Activated T-helper 2 cell treated with anti-CD3 and anti-CD28 coated beads, Interferon-gamma antibody, Interleukin-2, Interleukin-4, amounts not matched to agents 10 μg/mL and 5 μg/mL and 100 μg/mL, durations not matched to agents 14 hours and 24 hours and 36 hours (primary cell): Measurements from ENCODE around the gene UMAD1. TPM values are rescaled to one million over a fixed set of nuclear protein-coding genes. Genes with fewer than 3 reads are reported as not detected.
"Not testable (repeated sequence)": the region's sequence is repeated elsewhere in the genome, so short reads cannot be mapped to it uniquely, and the experiment has no call there.

ENCODE experiments used
- DNase-seq: peaks from one replicate; pipeline ENCODE4 v3.0.0; 2021; ENCODE audit warnings: low spot score
- H3K27ac Mint-ChIP-seq: one replicate; pipeline ENCODE4 v1.8.0; 2021; ENCODE audit warnings: mixed read lengths
- H3K27me3 Mint-ChIP-seq: one replicate; pipeline ENCODE4 v1.8.0; 2021; ENCODE audit warnings: low read depth, mixed read lengths
- H3K36me3 Mint-ChIP-seq: one replicate; pipeline ENCODE4 v1.8.0; 2021; ENCODE audit warnings: low read depth, mixed read lengths
- H3K4me1 Mint-ChIP-seq: one replicate; pipeline ENCODE4 v1.8.0; 2021; ENCODE audit warnings: low read depth, mixed read lengths
- H3K4me3 Mint-ChIP-seq: one replicate; pipeline ENCODE4 v1.8.0; 2021; ENCODE audit warnings: low read depth, mild to moderate bottlenecking, moderate library complexity, mixed read lengths
- H3K9me3 Mint-ChIP-seq: one replicate; pipeline ENCODE4 v1.8.0; 2021; ENCODE audit warnings: mixed read lengths
- intact Hi-C: fragments of 100-400 bp; cut with micrococcal nuclease; formaldehyde crosslinking; loops from one replicate; pipeline ENCODE4 v1.15.1; 2023
- total RNA-seq: library from RNA; stranded (reverse); gene quantifications from 2 replicates; pipeline ENCODE4 v1.2.3, GENCODE V29; 2022

Gene UMAD1
- total RNA-seq, 1 donor from 2014 or later, result 16.0 TPM

DNA sequence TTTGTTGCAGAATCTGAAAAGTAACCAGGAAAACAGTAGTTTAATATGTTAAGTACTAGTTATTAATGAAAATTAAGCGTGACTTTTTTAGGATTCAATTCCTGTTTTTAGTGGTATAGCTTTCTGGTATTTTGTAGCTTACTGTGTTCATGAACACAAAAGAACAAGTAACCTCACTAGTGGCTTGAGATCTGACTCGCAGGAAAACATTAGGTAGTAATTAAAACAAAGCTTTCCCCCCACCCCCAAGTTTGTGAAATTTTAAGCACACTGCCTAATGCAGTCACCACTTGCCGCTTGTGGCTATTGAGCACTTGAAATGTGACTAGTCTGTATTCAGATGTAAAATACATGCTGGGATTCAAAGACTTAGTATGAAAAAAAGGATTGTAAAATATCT, 180.4 kb downstream of the UMAD1 start:
- peaks cover 7% of the 10 kb centered on the region for H3K9me3 Mint-ChIP-seq

GRCh38 chr7:7821517-7821916, 181.0 kb downstream of the UMAD1 start:
- Mint-ChIP-seq H3K4me3 (no peak overlapping the region), H3K4me1 (peaks cover 16% of the 10 kb centered on the region), H3K36me3 (peaks cover 24% of the 10 kb centered on the region), H3K9me3 (peaks cover 7% of the 10 kb centered on the region), H3K27ac (no peak overlapping the region), H3K27me3 (no peaks in the 10 kb centered on the region)
- DNase-seq, result no peak
- intact Hi-C loops, result no loop called here

More for the DNA sequence above, 180.4 kb downstream of the UMAD1 start:
- H3K4me3 Mint-ChIP-seq, result no peak overlapping the region
- H3K36me3 Mint-ChIP-seq, result peaks cover 24% of the 10 kb centered on the region
- no peak for DNase-seq
- intact Hi-C loops, result no loop called here
- no peak overlapping the region for H3K27ac Mint-ChIP-seq
- H3K27me3 Mint-ChIP-seq, result no peaks in the 10 kb centered on the region
- peaks cover 21% of the 10 kb centered on the region for H3K4me1 Mint-ChIP-seq

- H3K9me3 Mint-ChIP-seq, DNase-seq, intact Hi-C loops, H3K27me3 Mint-ChIP-seq, H3K4me3 Mint-ChIP-seq, H3K27ac Mint-ChIP-seq, H3K4me1 Mint-ChIP-seq: not testable (repeated sequence)
- peaks cover 10% of the 10 kb centered on the region for H3K36me3 Mint-ChIP-seq
These were observed 184.7 kb downstream of the UMAD1 start for GRCh38 chr7:7825294-7825693.

GRCh38 chr7:7829667-7830066, 189.1 kb downstream of the UMAD1 start:
- Mint-ChIP-seq H3K27me3 (peaks cover 2% of the 10 kb centered on the region), H3K4me3 (no peak overlapping the region), H3K4me1 (peaks cover 9% of the 10 kb centered on the region), H3K9me3 (peaks cover 7% of the 10 kb centered on the region), H3K36me3 (peaks cover 9% of the 10 kb centered on the region), H3K27ac (no peak overlapping the region)
- no peak for DNase-seq
- intact Hi-C loops, result no loop called here

DNA sequence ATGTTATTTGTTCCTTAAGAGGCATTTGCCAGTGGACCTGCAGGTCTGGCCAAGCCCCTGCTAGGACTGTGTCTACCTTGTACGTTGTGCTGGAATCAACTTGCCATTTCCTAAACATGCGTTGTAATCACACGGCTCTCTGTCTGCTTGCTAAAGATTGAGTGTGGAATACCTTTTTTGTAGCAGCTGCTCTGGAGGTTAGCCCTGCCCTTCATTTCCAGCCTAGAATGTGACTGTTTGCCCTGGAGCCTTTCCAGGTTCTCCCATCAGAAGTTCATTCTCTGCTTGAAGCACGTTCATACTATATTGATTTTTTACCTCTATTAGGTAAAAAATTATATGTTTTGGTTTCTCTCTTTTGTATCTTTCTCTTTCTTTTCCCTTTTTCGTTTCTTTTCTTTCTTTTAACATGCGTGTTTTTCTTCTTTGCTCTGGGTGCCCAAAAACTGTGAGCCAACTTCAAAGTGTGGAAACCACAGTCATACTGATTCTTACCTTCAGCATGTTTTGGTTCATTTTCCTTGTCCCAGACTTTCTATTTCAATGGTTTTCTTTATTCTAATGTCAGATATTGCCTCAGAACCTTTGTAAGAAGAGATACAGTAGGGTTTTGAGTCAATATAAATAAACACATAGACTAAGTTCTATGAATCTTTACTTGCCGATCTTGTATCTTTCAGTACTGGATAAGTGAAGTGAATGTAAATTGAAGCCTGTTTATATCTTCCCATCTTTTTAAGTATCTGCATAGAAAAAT, 189.7 kb downstream of the UMAD1 start:
- Mint-ChIP-seq H3K27me3 (peaks cover 2% of the 10 kb centered on the region), H3K9me3 (peaks cover 1% of the 10 kb centered on the region), H3K4me1 (peaks cover 9% of the 10 kb centered on the region), H3K36me3 (peaks cover 6% of the 10 kb centered on the region), H3K27ac (peak overlapping the region; percentile 34), H3K4me3 (no peak overlapping the region)
- intact Hi-C loops, result no loop called here
- no peak for DNase-seq

DNA sequence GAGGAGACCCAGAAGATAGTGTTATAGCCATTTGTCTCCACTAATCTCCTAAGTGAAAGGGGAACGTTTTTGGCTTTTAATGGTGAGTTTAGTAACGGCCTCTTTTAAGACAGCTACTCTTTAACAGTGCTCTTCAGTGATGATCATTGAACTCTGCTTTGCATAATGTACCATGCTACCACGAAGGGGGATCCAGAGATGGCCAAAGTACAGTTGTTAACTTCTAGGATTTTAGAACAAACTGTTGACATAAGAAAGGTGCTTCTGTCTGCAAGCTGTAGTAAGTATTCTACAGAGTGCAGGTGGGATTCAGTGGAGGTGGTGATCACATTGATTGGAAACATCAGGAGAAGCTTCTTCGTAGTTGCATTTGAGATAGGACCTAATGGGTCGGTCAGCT, 192.0 kb downstream of the UMAD1 start:
- no peak for DNase-seq
- intact Hi-C loops, result no loop called here
- H3K4me1 Mint-ChIP-seq, result peaks cover 9% of the 10 kb centered on the region
- peaks cover 2% of the 10 kb centered on the region for H3K27me3 Mint-ChIP-seq
- no peak overlapping the region for H3K4me3 Mint-ChIP-seq
- no peaks in the 10 kb centered on the region for H3K9me3 Mint-ChIP-seq
- H3K36me3 Mint-ChIP-seq, result peaks cover 5% of the 10 kb centered on the region
- no peak overlapping the region for H3K27ac Mint-ChIP-seq

GRCh38 chr7:7834761-7835160, 194.2 kb downstream of the UMAD1 start:
- H3K27ac Mint-ChIP-seq, result no peak overlapping the region
- no peaks in the 10 kb centered on the region for H3K9me3 Mint-ChIP-seq
- DNase-seq, result no peak
- no peak overlapping the region for H3K4me3 Mint-ChIP-seq
- peaks cover 14% of the 10 kb centered on the region for H3K4me1 Mint-ChIP-seq
- intact Hi-C loops, result no loop called here
- peaks cover 5% of the 10 kb centered on the region for H3K36me3 Mint-ChIP-seq
- no peaks in the 10 kb centered on the region for H3K27me3 Mint-ChIP-seq

DNA sequence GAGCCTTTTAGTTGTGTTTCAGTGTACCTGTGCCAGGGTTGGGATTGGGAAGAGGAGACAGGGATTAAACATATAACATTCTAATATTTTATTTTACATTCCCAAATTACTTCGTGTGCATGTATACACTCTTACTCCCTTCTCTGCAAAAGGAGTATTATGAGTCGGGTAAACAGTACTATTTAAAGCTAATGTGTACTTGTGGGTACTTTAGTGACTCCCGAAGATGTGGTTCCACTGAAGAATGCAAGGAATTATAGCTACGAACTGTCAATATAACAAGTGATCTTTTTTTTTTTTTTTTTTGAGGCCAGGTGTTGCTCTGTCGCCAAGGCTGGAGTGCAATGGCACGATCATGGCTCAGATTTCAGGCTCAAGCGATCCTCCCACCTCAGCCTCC, 200.5 kb downstream of the UMAD1 start:
- no peaks in the 10 kb centered on the region for H3K9me3 Mint-ChIP-seq
- intact Hi-C loops, result no loop called here
- H3K36me3 Mint-ChIP-seq, result no peaks in the 10 kb centered on the region
- DNase-seq, result no peak
- peaks cover 9% of the 10 kb centered on the region for H3K4me1 Mint-ChIP-seq
- H3K27ac Mint-ChIP-seq, result no peak overlapping the region
- H3K27me3 Mint-ChIP-seq, result peaks cover 2% of the 10 kb centered on the region
- no peak overlapping the region for H3K4me3 Mint-ChIP-seq

DNA sequence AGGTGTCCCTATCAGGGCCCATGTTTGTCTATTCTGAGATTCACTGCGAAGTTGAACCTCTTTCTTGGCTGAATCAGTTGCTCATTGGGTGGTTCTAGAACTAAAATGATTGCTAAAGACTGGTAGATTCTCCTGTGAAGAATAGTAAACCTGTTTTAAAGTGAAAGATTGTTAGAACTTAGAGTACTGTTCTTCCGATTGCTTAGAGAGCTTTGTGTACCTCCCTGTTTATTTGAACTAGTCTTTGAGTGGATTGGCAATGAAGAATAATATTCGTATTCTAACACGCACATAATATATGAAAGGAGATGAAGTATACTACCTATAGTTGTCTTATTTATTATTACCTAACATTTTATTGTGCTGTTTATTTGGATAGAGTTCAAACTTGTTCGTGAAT, 202.7 kb downstream of the UMAD1 start:
- H3K27me3 Mint-ChIP-seq, result peaks cover 2% of the 10 kb centered on the region
- H3K36me3 Mint-ChIP-seq, result peaks cover under 1% of the 10 kb centered on the region
- H3K4me3 Mint-ChIP-seq, result no peak overlapping the region
- DNase-seq, result no peak
- no peak overlapping the region for H3K27ac Mint-ChIP-seq
- intact Hi-C loops, result no loop called here
- H3K4me1 Mint-ChIP-seq, result peaks cover 16% of the 10 kb centered on the region
- no peaks in the 10 kb centered on the region for H3K9me3 Mint-ChIP-seq

- peaks cover 2% of the 10 kb centered on the region for H3K27me3 Mint-ChIP-seq
- H3K9me3 Mint-ChIP-seq, result no peaks in the 10 kb centered on the region
- intact Hi-C loops, result no loop called here
- peaks cover 20% of the 10 kb centered on the region for H3K4me1 Mint-ChIP-seq
- peaks cover 3% of the 10 kb centered on the region for H3K36me3 Mint-ChIP-seq
- H3K4me3 Mint-ChIP-seq, result no peak overlapping the region
- no peak overlapping the region for H3K27ac Mint-ChIP-seq
- no peak for DNase-seq
These were observed 203.4 kb downstream of the UMAD1 start for GRCh38 chr7:7843972-7844371.

DNA sequence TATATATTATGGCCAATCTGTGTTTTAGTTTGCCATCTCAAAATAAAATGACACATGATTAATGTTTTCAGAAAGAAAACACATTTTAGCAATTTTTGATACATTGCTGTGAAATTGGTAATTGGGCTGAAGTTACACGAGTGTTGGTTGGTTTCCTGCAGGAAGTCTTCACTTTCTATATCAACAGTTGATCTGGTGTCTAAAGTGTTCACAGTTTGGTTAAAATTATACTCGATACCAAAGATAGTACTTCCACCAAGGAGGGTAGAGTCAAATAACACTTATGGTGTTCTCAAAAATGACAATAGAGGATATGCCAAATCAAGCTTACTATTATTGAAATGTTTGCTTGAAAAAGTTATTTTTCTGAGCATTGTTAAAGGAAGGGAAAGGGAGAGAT, 207.7 kb downstream of the UMAD1 start:
- DNase-seq, result no peak

GRCh38 chr7:7848892-7849291, 208.3 kb downstream of the UMAD1 start:
- Mint-ChIP-seq H3K9me3 (peaks cover 22% of the 10 kb centered on the region), H3K4me3 (no peak overlapping the region), H3K4me1 (peaks cover 35% of the 10 kb centered on the region), H3K27ac (no peak overlapping the region), H3K36me3 (peaks cover 24% of the 10 kb centered on the region), H3K27me3 (no peaks in the 10 kb centered on the region)
- DNase-seq, result no peak
- intact Hi-C loops, result no loop called here

More for the DNA sequence above, 207.7 kb downstream of the UMAD1 start:
- H3K9me3 Mint-ChIP-seq, result peaks cover 17% of the 10 kb centered on the region
- intact Hi-C loops, result no loop called here
- H3K27ac Mint-ChIP-seq, result peak overlapping the region; percentile 54
- peak overlapping the region; percentile 53 for H3K4me3 Mint-ChIP-seq
- H3K36me3 Mint-ChIP-seq, result peaks cover 20% of the 10 kb centered on the region
- H3K4me1 Mint-ChIP-seq, result peaks cover 35% of the 10 kb centered on the region
- peaks cover 2% of the 10 kb centered on the region for H3K27me3 Mint-ChIP-seq

DNA sequence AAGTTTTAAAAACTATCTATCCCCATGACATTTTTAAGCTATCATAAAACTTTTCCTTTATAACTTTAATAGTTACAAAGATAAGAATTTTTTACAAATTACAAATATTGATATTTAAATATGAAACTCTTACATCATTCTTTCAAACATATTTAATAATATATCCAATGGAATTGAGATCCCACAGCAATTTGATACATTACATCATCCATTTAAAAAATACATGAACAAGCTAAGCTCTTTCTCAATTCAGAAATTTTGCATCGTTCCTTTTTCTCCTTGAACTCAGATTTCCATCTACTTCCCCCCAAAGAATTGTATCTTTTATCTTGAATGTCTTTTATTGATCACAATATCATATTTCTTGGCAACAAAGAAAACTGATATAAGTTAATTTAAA, 209.6 kb downstream of the UMAD1 start:
- H3K27me3 Mint-ChIP-seq, result no peaks in the 10 kb centered on the region

More for the DNA sequence above, 209.6 kb downstream of the UMAD1 start:
- no peak for DNase-seq
- Mint-ChIP-seq H3K36me3 (peaks cover 30% of the 10 kb centered on the region), H3K4me3 (no peak overlapping the region), H3K4me1 (peaks cover 35% of the 10 kb centered on the region), H3K9me3 (peaks cover 33% of the 10 kb centered on the region), H3K27ac (no peak overlapping the region)
- intact Hi-C loops, result loop anchor here (5.0 kb wide), 3 partner anchors 53 to 347 kb away; partner anchors contain the start of gene GLCCI1
